ENCODE results near the gene GATA5. TPM values are rescaled to one million over a fixed set of nuclear protein-coding genes. Genes with fewer than 3 reads are reported as not detected.

The GATA5 gene
- total RNA-seq (2014; rRNA removed; shearing (Covaris generic); ENCODE audit: low replicate concordance): 1.6 TPM in 1 of 2 replicates, not detected in the other

DNA sequence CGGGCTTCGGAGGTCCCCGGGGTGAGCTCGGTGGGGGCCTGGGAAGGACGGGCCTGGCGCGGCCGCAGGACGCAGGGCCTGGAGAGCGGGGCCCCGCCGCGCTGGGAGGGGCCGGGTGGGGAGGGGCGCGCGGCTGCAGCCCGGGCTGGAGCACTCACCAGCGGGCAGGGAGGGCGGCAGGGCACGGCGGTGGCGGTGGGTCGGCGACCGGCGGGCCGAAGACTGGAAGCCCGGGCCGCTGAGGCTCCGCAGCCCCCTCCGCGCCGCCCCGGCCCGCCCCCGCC, at the start of gene GATA5:
Gene GATA5 (minus strand): TSS at position 224 of the 284 bp plus-strand sequence. CDS start 474 bp downstream, outside the sequence.
- H3K36me3 ChIP-seq: no peaks in the 10 kb centered on the region
- no peaks in the 10 kb centered on the region for H3K9me3 ChIP-seq
- peak within 1 kb of the TSS; percentile 34 for H3K4me3 ChIP-seq
- H3K27me3 ChIP-seq: peaks cover 26% of the 10 kb centered on the region
- no peak for DNase-seq

DNA sequence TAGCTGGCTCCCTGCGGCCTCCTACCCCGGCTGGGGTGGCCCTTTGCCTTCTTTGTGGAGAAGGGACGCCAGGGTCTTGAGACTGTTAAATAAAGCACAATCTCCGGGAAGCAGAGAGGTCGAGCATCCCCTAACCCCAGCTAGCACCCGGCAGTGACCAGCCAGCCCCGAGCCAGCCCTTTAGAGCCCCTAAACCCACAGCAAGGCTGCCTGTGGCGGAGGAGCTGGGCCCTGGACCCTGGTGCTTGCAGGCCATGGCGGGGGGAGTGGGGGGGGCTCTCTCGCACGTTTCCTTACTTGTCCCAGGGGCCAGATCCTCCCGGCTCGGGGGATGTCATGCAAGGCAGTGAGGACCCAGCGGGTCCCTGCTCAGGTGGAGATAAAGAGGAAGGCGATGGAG, 49.2 kb upstream of the GATA5 start:
- Histone ChIP-seq H3K27me3 (no peaks in the 10 kb centered on the region; the same call in 1 of the 2 replicates), H3K36me3 (no peaks in the 10 kb centered on the region)
- no peak for DNase-seq

DNA sequence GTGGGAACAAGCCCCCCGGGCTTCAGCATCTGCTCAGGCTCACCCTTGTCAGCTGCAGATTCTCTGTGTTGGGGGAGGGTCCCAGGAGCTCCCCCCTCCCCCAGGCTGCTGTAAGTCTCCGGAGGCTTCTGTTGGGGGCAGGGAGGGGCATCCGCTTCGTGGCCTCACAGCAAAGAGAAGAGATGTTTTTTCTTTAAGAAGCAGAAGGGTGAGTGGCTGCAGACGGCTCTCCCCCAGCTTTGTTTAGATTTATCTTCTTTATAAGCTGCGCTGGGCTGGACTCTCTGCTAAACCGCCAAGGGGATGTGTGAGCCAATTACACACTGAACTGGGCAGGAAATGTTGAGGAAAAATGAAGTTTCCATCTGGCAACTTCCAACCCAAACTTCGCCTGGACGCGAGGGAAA, 48.7 kb upstream of the GATA5 start:
- H3K4me3 ChIP-seq: no peak overlapping the region
- no peaks in the 10 kb centered on the region for H3K9me3 ChIP-seq
- DNase-seq: peak; percentile 21
- H3K36me3 ChIP-seq: no peaks in the 10 kb centered on the region
- no peaks in the 10 kb centered on the region; the same call in 1 of the 2 replicates for H3K27me3 ChIP-seq

More for the DNA sequence above, 49.2 kb upstream of the GATA5 start:
- Histone ChIP-seq H3K9me3 (no peaks in the 10 kb centered on the region), H3K4me3 (no peak overlapping the region)

GRCh38 chr20:62523473-62524203, 47.8 kb upstream of the GATA5 start:
- DNase-seq: no peak
- Histone ChIP-seq H3K36me3 (no peaks in the 10 kb centered on the region), H3K27me3 (no peaks in the 10 kb centered on the region; the same call in 1 of the 2 replicates), H3K9me3 (no peaks in the 10 kb centered on the region), H3K4me3 (no peak overlapping the region)

DNA sequence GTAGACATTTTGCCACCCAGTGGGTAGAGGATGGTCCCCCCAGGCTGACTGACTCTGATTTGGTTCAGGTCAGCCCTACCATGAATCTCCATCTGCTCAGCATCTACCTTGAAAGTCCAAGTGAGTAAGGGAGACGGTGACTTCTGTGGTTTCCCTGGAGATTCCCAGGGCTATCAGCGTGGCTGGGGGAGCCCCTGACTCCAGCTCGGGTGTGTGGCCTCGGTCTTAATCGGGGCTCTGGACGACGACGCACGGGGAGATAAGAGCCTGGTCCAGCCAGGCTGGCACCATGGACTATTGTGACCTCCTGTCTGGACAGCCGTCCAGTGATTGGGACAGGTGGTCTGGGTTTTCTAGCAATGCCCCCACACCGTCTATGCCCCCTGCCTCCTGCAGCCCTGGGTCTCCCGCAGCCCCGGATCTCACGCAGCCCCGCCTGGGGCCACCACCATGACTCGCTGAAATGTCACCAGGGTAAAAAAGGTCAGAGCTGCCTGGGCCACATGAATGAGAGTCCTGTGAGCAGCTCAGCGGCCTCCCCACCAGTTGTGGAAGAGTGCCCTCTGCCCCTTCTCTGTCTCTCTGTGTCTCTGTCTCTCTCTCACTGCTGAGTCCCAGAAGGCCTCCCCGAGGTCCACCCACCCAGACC, 47.1 kb upstream of the GATA5 start:
- Histone ChIP-seq H3K4me3 (no peak overlapping the region), H3K27me3 (no peaks in the 10 kb centered on the region; the same call in 1 of the 2 replicates), H3K9me3 (no peaks in the 10 kb centered on the region), H3K36me3 (no peaks in the 10 kb centered on the region)
- no peak for DNase-seq

- DNase-seq: no peak
- no peaks in the 10 kb centered on the region; the same call in 1 of the 2 replicates for H3K27me3 ChIP-seq
These were observed 44.0 kb upstream of the GATA5 start for GRCh38 chr20:62519826-62520225.

GRCh38 chr20:62518911-62519310, 43.1 kb upstream of the GATA5 start:
- DNase-seq: no peak
- Histone ChIP-seq H3K27me3 (no peaks in the 10 kb centered on the region; the same call in 1 of the 2 replicates), H3K36me3 (no peaks in the 10 kb centered on the region), H3K9me3 (no peaks in the 10 kb centered on the region), H3K4me3 (no peak overlapping the region)

More at GRCh38 chr20:62519826-62520225, 44.0 kb upstream of the GATA5 start:
- no peaks in the 10 kb centered on the region for H3K9me3 ChIP-seq
- H3K36me3 ChIP-seq: no peaks in the 10 kb centered on the region
- H3K4me3 ChIP-seq: no peak overlapping the region

DNA sequence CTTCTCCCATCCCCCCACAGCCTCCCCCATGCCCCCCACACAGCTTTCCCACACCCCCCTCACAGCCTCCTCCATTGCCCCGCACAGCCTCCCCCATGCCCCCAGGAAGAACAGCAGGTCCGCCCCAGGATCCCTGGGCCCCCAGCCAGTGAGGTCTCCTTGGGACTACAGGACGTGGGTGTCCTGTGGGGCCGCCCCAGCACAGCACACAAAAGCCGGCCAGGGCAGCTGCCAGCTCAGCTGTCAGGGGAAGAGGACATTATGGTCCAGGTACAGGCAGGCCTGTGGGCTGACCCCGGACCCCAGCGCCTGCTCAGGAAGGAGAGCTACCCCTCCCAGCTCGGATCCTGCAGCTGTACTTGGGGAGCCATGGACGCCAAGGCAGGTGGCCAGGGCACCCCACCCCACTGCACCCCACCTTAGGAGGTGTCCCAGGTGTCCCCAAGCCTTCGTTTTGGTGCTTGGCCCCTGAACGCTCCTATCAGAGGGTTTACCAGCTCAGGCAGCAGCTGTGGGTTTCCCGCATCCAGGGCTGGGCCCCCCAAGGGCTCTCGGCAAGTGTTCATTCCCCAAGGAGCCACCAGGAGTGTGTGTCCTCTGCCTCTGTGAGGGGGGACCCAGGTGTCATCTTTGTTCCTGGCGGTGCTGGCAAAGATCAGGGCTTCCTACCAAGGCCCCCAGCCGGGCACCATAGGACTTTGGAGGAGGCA, 42.3 kb upstream of the GATA5 start:
- no peaks in the 10 kb centered on the region for H3K9me3 ChIP-seq
- no peak overlapping the region for H3K4me3 ChIP-seq
- no peak for DNase-seq
- H3K36me3 ChIP-seq: no peaks in the 10 kb centered on the region
- H3K27me3 ChIP-seq: no peaks in the 10 kb centered on the region; the same call in 1 of the 2 replicates

- Histone ChIP-seq H3K36me3 (no peaks in the 10 kb centered on the region), H3K9me3 (no peaks in the 10 kb centered on the region), H3K27me3 (no peaks in the 10 kb centered on the region; the same call in 1 of the 2 replicates), H3K4me3 (no peak overlapping the region)
- DNase-seq: no peak
These were observed 41.4 kb upstream of the GATA5 start for GRCh38 chr20:62517168-62517567.

DNA sequence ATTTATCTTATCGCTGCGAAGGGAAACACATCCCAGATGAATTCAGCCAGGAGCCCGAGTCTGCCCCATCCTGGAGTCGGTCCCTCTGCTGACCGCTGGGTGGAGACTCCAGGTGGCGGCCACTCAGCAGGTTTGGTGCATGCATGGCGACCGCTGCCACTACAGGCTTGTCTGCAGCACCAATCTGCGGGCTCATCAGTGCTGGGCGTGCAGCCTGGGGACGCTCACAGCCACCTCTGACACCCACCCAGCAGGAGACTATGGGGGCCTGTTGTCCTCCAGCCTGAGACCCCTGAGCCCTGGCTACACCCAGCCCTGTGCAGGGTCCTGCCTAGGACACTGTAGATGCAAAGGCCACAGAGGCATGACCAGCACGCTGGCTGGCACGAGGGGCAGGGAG, 40.5 kb upstream of the GATA5 start:
- DNase-seq: no peak
- Histone ChIP-seq H3K4me3 (no peak overlapping the region), H3K36me3 (no peaks in the 10 kb centered on the region), H3K9me3 (no peaks in the 10 kb centered on the region), H3K27me3 (no peaks in the 10 kb centered on the region)

- H3K27me3 ChIP-seq: no peaks in the 10 kb centered on the region
- no peaks in the 10 kb centered on the region for H3K9me3 ChIP-seq
- H3K4me3 ChIP-seq: no peak overlapping the region
- DNase-seq: no peak
- no peaks in the 10 kb centered on the region for H3K36me3 ChIP-seq
These were observed 40.0 kb upstream of the GATA5 start for GRCh38 chr20:62515826-62516225.

- Histone ChIP-seq H3K4me3 (no peak overlapping the region), H3K36me3 (no peaks in the 10 kb centered on the region), H3K9me3 (no peaks in the 10 kb centered on the region), H3K27me3 (no peaks in the 10 kb centered on the region)
- DNase-seq: no peak
These were observed 39.5 kb upstream of the GATA5 start for GRCh38 chr20:62515280-62515679.

DNA sequence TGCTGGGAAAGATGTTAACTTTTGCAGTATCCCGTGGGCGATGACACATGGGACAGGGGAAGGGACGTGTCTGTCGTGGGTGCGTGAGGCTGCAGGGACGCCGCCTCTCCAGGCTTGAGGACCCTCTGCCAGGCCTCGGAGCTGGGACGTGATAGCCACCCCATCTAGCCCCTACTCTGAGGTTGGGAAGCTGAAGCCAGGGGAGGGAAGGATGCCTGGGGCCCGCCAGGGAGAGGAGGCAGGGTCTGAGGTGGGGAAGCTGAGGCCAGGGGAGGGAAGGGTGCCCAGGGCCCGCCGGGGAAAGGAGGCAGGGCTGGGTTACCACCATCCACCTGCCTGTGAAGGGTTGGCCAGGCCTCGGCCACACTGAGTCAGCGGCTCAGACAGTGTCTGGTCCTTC, 38.2 kb upstream of the GATA5 start:
- Histone ChIP-seq H3K4me3 (no peak overlapping the region), H3K9me3 (no peaks in the 10 kb centered on the region), H3K27me3 (no peaks in the 10 kb centered on the region), H3K36me3 (no peaks in the 10 kb centered on the region)
- DNase-seq: no peak

- H3K9me3 ChIP-seq: no peaks in the 10 kb centered on the region
- H3K27me3 ChIP-seq: no peaks in the 10 kb centered on the region
- no peak overlapping the region for H3K4me3 ChIP-seq
- DNase-seq: no peak
- H3K36me3 ChIP-seq: no peaks in the 10 kb centered on the region
These were observed 36.3 kb upstream of the GATA5 start for GRCh38 chr20:62511915-62512610.

DNA sequence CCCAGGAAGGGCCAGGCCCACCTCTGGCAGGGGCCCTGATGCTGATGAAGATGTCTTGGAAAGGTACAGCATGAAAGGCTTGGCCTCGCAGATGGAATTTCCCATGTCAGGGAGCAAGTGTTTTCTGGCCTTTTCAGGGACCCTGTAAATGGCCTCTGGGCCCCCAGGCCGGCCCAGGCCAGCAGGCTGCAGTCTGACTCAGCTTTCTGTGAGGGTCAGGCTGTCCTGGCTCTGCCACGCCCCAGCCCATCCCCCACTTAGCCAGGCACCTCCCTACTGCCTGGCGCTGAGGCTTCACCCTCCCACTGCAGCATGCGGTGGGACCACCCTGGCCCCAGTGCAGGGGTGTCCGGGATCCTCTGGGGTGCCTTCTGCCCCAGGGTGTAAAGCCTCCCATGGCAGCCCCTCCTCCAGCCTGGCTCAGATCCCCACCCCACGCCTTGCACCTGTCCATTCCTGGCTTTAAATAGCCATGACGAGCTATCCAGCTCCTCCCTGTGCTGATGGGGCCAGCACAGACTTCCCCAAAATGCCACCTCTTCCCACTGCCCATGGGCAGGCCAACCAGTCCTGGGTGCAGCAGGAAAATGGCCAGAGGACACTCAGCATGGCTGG, 35.6 kb upstream of the GATA5 start:
- H3K4me3 ChIP-seq: no peak overlapping the region
- no peaks in the 10 kb centered on the region for H3K36me3 ChIP-seq
- no peaks in the 10 kb centered on the region for H3K9me3 ChIP-seq
- DNase-seq: no peak
- no peaks in the 10 kb centered on the region for H3K27me3 ChIP-seq

GRCh38 chr20:62508641-62509051, 32.9 kb upstream of the GATA5 start:
- no peak overlapping the region for H3K4me3 ChIP-seq
- no peak for DNase-seq
- no peaks in the 10 kb centered on the region for H3K36me3 ChIP-seq
- H3K9me3 ChIP-seq: no peaks in the 10 kb centered on the region
- H3K27me3 ChIP-seq: no peaks in the 10 kb centered on the region
